ENCODE data around the gene ENPP1.
A peak's percentile ranks its signal among the peaks of the same experiment; 100 is the strongest.
"Not testable (repeated sequence)": the region's sequence is repeated elsewhere in the genome, so short reads cannot be mapped to it uniquely, and the experiment has no call there.

The ENPP1 gene

GRCh38 chr6:131877999-131878789, 70.4 kb downstream of the ENPP1 start:
- DNase-seq (ENCODE audit: low read depth) = no peak

GRCh38 chr6:131883016-131883415, 75.2 kb downstream of the ENPP1 start:
- no peak for DNase-seq (ENCODE audit: low read depth)

- no peak for DNase-seq (ENCODE audit: low read depth)
Observed at GRCh38 chr6:131885237-131885636, 77.4 kb downstream of the ENPP1 start.

- no peak for DNase-seq (ENCODE audit: low read depth)
Observed at GRCh38 chr6:131886517-131886916, 78.7 kb downstream of the ENPP1 start.

GRCh38 chr6:131890091-131890490, 82.3 kb downstream of the ENPP1 start:
- no peak for DNase-seq (ENCODE audit: low read depth)

- DNase-seq (ENCODE audit: low read depth) = no peak
Observed at GRCh38 chr6:131893198-131893597, 85.4 kb downstream of the ENPP1 start.

GRCh38 chr6:131894493-131895424, 86.9 kb downstream of the ENPP1 start:
- DNase-seq (ENCODE audit: low read depth) = no peak

GRCh38 chr6:131897050-131897435, 89.2 kb downstream of the ENPP1 start:
- no peak for DNase-seq (ENCODE audit: low read depth)

GRCh38 chr6:131897621-131898020, 89.8 kb downstream of the ENPP1 start:
- no peak for DNase-seq (ENCODE audit: low read depth)

- DNase-seq (ENCODE audit: low read depth) = no peak
Observed at GRCh38 chr6:131898718-131899117, 90.9 kb downstream of the ENPP1 start.

GRCh38 chr6:131900231-131900630, 92.4 kb downstream of the ENPP1 start:
- no peak for DNase-seq (ENCODE audit: low read depth)

- not testable (repeated sequence) for DNase-seq (ENCODE audit: low read depth)
Observed at GRCh38 chr6:131901326-131901873, 93.6 kb downstream of the ENPP1 start.

GRCh38 chr6:131903734-131904133, 95.9 kb downstream of the ENPP1 start:
- not testable (repeated sequence) for DNase-seq (ENCODE audit: low read depth)

GRCh38 chr6:131908787-131909186, 101.0 kb downstream of the ENPP1 start:
- DNase-seq (ENCODE audit: low read depth) = not testable (repeated sequence)

- DNase-seq (ENCODE audit: low read depth) = peak; percentile 61
Observed at GRCh38 chr6:131909408-131910218, 101.8 kb downstream of the ENPP1 start.

GRCh38 chr6:131910219-131910589, 102.4 kb downstream of the ENPP1 start:
- DNase-seq (ENCODE audit: low read depth) = no peak

- no peak for DNase-seq (ENCODE audit: low read depth)
Observed at GRCh38 chr6:131910956-131911355, 103.1 kb downstream of the ENPP1 start.

- no peak for DNase-seq (ENCODE audit: low read depth)
Observed at GRCh38 chr6:131911951-131912350, 104.1 kb downstream of the ENPP1 start.

GRCh38 chr6:131914234-131914633, 106.4 kb downstream of the ENPP1 start:
- DNase-seq (ENCODE audit: low read depth) = no peak

- peak; percentile 21 for DNase-seq (ENCODE audit: low read depth)
Observed at GRCh38 chr6:131914967-131915751, 107.3 kb downstream of the ENPP1 start.
